HG02678 (cell line): ENCODE data around the gene AXIN1.
A peak's percentile ranks its signal among the peaks of the same experiment; 100 is the strongest.
"Not testable (repeated sequence)": the region's sequence is repeated elsewhere in the genome, so short reads cannot be mapped to it uniquely, and the experiment has no call there.

Source experiments
- ATAC-seq: cut with Tn5 transposase; IDR thresholded peaks from one replicate; pipeline ENCODE4 v1.9.1; 2021; ENCODE audit warnings: mild to moderate bottlenecking, moderate library complexity; ENCODE audit not compliant: unreplicated experiment

The AXIN1 gene

DNA sequence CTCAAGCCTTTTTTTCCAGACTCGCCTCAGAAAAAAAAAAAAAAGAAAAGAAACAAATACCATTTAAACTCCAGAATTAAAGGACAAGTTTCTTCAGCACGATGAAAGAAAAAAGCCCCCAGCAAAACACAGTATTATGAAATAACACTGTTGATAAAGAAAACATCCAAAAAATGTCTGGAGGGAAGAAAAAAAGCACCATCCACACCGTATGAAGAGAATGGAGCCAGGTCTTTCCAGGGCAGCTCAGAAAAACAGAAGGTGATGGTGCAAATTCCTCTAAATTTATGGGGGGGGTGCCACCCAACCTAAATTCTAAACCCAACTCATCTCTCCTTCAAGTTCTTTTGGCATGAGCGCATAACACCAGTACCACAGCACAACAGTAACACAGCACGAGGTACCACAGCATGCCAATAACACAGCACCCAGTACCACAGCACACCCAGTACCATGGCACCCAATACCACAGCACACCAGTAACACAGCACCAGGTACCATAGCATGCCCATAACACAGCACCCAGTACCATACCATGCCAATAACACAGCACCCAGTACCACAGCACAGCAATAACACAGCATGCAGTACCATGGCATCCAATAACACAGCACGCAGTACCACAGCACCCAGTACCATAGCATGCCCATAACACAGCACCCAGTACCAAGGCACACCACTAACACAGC is 19.0 kb downstream of the AXIN1 start:
- no peak for ATAC-seq

DNA sequence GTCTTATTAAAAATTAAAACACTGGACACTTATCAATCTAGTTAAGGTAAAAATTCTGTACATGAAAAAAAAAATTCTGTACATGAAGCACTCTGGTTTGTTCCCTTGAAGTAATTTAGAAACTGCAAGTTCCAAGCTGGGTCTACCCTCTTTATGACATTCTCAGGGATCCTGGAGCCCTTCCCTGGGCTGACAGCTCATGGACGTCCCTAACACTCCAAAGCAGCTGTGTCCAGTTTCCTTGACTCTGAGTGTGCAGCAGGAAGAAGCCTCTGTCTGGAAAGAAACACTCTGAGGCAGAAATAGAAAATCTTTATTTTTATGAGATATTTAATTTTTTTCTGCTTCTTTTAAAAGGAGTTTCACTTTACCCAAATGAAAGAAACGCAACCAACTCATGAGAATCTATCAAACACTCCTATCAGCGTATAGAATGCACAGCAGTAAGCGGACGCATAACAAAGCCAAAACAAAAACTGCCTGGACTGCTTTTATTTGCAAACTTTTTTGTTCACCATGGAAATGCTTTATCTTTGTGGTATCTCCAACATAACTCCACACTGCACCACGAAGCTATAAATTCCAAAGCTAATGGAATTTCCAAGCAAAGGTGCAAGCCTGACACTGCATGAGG is 21.2 kb downstream of the AXIN1 start:
- ATAC-seq: not testable (repeated sequence)

DNA sequence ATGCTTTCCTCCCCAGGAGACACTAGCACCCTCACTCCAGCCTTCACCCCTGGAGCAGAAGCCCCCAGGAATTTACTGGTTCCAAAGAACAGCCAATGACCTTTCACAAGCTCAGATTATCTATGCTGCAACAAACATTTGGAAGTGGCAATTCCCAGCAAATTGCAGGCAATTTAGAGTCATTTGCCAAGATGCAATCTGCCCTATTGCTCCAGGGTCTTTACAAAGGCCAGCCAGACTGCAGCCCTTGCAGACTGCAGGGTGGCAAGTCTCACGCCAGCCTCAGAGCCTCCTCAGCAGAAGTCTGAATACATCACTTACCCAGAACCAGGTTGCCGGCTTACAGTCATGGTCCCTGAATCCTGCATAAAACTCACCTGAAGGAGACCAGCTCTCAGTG is 21.8 kb downstream of the AXIN1 start:
- ATAC-seq: no peak

DNA sequence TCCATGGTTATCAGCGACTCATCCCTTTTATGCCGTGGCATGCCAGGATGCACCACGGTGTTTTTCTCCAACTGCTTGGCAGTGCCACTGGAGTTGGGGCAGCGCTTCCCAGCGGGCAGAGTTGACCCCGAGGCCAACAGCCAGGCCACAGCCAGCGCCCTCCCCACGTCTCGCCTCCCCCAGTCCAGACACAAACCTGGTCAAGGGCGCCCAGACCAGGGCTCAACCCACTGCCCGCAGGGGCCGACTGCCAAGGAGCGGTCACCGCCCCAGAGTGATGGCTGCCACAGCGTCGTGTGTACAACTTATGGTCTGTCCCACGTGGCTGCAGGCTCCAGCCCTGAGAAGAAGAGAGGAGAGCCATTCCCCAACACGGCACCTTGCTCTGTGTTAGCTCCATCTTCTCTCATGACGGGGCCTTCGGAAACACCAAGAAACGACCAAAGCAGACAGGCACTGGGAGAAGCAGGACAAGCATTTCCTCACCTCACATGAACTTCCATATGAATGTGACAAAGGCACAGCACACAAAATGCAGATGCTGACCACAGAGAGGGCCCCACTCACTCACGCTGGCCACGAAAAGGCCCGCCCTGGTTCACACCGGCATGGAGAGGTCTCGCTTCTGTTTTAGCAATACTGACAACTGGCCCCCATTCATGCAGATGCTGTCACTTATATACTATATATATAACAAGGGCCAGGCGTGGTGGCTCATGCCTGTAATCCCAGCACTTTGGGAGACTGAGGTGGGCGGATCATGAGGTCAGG is 27.0 kb downstream of the AXIN1 start:
- no peak for ATAC-seq

DNA sequence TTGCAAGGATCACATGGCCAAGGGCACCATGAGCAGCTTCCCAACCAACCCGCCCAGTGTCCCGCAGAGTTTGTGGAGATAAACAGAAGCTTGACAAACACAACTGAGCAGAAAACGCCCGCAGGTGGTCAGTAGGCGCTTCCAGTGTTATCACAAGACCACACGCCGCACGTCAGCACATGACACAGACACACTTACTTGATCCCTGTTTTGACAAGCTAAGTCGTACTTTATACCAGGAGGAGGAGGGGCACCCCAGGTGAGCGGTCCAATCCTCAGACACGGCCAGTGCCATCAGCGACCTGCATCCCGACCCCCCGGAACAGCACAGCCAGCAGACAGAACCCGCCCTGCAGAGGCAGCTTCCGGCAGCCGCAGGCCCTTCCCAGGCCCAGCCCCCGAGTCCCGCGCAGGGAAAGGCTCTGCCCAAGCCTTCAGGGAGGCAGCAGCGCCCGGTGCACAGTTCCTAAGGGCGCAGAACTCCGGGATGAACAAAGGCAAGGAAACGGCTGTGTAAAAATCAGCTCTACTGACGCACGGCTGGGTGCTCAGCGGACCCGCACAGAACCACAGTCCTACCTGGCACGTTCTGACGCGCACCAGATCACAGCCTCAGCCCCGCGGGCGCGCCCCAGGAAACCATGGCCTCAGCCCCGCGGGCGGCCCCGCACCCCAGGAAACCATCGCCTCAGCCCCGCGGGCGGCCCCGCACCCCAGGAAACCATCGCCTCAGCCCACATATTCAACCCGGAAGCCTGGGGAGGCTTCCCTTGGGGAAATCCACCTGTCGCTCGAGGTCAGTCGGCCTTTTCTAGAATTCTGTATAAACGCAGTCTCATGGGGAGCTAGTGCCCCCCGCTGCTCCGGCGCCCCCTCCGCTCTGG is 27.8 kb downstream of the AXIN1 start:
- ATAC-seq: peak; percentile 56

DNA sequence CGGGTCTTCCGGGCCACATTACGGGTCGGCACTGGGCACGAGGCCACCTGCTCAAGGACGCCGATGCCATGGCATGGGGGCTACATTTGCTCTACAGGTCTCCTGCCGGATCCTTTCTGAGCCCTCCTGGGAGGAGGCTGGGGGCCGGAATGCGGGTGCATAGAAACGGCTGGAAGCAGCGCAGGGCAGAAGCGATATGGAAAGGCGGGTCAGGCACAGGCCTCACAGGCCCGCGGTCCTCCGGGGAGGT is 28.4 kb downstream of the AXIN1 start:
- ATAC-seq: no peak

DNA sequence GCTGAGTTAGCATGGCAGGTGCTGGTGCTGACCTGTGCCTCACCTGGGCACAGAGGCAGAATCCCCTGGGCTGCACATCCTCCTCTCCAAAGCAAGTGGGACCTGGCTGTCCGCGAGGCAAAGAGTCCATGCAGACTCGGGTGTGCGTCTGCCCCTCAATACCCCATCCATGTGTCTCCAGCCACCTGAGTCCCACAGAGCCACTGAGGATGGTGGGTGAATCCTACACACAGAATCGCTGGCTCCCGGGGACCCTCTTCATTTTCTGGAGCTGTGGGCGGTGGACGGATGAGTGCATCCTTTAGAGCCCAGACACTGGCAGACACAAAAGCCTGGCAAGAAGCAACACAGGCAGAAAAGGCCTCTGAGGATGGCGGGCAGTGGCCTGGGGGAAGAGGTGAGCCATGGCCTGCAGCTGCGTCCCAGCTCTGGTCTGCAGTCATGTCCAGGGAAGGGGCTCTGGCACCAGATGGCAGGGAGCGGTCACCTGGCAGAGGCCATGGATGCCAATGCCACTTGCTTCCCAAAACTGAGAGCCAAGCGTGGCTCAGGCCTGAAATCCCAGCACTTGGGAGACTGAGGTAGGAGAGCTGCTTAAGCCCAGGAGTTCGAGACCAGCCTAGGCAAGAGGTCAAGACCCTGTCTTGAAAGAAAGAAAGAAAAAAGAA is 29.9 kb downstream of the AXIN1 start:
- no peak for ATAC-seq

DNA sequence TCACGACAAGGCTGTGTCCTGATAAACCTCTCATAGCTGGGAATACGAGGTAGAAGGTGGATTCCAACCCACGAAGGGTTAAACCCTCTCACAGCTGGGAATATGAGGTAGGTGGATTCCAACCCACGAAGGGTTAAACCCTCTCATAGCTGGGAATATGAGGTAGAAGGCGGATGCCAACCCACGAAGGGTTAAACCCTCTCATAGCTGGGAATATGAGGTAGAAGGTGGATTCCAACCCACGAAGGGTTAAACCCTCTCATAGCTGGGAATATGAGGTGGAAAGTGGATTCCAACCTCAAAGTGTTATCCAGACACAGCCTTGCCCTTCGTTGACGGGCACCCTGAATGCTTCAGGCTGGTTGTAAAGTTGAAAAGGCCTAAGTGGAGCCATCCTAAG is 31.0 kb downstream of the AXIN1 start:
- no peak for ATAC-seq

DNA sequence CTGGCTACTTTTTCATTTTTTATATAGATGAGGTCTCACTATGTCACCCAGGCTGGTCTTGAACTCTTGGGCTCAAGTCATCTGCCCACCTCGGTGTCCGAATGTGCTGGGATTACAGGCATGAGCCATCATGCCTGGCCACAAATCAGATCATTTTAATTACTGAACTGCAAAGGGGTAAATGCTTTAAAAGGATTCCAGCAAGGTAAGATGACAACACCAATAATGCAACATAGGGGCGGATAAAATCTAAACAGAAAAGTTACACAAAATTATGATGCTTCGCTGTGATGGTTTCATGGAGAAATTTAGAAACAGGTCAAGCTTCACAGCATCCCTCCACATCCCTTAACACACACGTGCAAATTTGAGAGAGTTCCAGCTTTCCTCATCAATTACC is 32.3 kb downstream of the AXIN1 start:
- no peak for ATAC-seq

DNA sequence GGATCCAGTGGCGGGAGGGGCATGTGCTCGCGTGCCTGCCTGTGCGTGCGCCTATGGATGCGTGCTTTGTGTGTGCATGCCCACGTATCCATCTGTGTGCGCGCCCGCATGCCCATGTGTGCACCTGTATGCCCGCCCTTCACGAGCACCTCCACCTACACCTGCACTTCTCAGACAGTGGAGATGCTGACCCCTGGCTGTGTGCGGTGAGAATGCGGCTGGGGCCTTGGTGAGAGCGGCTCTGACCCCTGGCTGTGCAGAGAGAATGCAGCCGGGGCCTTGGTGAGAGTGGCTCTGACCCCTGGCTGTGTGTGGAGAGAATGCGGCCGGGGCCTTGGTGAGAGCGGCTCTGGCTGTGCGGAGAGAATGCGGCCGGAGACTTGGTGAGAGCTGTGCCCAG is 33.9 kb downstream of the AXIN1 start:
- ATAC-seq: no peak

DNA sequence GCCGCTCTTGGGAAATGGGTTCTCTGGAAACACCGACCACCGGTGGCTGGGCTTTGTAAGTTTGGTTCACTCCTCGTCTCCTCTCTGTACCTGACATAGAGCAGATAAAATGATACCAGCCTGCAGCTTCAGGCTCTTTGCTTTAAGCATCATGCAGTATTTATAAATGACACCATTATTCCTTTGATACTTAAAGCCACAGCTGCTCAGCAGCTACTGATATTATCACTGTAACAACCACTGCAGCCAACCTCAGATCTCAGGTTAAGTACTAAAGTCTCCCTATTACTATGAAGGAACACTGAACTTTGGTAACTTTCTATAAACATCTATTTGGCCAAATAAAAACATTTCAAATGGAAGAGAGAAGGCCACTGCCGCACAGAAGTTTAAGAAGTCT is 34.9 kb downstream of the AXIN1 start:
- ATAC-seq: no peak

DNA sequence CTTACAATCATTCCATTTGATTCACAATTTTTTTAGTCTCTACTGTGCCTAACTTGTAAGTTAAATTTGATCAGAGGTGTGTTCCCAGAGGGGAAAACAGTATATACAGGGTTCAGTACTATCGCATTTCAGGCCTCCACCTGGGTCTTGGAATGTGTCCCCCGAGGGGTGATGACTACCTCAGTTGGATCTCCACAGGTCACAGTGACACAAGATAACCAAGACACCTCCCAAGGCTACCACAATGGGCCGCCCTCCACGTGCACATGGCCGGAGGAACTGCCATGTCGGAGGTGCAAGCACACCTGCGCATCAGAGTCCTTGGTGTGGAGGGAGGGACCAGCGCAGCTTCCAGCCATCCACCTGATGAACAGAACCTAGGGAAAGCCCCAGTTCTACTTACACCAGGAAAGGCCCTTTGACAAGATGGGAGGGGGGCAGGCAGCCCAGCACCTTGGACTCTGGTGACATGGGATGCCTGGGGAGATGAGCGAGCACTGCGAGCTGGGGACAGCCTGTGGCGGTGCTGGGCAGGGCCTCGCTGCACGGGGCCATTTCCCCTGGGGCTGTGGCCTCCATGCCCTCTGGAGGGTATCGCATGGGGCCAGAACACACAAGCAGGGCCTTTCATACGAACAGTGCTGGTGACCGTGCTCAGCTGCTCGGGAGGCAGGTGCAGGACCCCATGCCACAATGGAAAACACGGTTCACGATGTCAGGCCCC is 35.6 kb downstream of the AXIN1 start:
- no peak for ATAC-seq

DNA sequence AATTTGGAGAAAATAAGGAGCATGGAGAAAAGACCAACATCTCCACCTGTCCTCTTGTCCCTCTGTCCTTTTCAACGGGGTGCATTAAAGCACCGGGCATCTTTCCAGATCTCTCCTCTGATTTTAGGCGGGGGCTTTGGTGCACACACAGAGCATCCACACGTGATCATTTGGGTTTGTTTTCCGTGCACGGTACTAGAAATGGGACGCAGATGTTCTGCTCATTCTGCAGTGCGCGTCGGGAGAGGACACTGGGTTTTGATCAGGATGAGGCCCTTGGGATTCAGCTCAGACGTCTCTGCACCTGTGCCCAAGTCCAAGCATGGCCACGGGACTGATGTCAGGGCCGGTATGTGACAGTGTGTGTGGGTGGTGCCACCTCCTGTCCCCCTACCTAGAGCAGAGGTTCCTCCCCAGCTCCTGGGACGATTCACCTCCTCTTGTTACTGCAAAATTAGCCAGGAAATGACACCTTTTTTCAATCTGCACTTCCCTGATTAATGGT is 37.7 kb downstream of the AXIN1 start:
- ATAC-seq: no peak

DNA sequence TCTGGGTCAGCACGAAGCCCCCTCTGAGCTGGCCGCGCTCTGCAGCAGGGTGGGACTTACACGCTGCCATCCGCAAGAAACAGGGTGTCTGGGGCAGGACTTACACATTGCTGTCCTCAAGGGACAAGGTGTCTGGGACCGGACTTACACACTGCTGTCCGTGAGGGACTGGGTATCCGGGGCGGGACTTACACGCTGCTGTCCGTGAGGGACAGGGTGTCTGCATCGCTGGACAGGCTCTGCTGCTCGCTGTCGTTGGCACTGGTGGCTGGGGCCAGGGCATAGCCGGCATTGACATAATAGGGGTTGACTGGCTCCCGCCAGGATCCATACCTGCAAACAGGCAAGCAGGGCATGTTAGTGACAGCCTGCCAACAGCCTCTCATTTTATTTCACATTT is 38.2 kb downstream of the AXIN1 start:
- no peak for ATAC-seq

DNA sequence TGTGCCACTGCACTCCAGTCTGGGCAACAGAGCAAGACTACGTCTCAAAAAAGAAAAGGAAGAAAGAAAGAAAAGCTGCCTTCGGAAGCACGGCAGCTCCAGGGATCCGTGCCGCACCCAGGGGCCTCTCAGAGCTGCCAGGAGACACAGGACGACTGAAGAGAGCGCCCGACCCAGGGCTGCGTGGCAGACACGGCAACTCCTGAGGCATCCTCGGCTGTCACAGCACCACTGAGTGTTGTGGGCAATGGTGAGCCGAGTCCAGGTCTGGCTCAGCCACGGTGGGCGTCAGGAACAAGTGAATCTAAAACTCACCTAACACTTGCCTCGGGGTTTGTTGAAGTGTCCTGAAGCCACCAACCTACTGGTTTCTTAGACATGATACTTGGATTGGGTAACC is 40.8 kb downstream of the AXIN1 start:
- ATAC-seq: no peak

DNA sequence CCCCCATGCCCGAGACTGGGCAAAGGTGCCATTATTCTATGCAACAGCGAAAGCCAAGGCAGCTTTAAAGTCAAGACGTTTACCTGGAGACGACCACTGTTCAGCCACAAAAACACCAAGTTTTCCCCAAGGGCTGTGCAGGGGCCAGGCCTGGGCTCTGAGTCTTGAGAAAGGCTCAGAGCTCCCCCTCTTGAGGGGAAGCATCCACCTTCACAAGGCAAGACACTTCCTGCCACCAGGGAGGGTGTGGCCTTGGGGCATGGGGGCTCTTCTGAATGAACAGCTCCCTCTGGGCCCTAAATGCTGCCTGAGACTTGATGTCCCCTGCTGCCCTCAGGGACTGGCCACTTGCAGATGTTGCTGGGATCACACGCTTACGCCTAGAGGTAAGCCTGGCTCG is 43.0 kb downstream of the AXIN1 start:
- ATAC-seq: no peak

DNA sequence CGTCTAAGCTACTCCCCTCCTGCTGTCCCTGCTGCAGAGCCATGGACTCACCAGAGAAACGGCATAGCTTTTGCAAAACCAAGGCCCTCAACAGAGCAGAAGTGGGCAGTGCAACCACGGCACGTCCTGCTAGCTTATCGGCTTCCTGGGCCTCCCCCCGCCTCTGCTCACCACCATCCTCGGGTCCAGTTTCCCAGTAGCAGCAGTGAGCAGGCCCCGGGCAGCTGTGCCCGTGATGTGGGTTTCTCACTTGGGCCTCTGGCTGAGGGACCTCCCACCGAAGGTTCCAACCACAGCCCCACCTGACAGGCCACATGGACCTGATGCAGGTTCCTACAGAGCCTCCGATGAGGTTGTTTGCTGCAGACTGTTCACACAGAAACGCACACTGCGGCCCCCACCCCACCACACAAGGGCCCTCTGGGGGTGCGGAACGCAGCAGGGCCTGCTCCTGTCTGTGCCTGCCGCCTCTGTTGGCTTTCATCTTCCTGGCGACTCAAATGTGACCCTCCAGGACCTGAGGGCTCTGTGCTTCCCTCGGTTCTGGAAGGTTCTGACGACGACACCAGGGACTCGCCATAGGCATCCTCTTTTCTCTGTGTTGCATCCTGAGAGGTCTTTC is 44.7 kb downstream of the AXIN1 start:
- ATAC-seq: no peak

DNA sequence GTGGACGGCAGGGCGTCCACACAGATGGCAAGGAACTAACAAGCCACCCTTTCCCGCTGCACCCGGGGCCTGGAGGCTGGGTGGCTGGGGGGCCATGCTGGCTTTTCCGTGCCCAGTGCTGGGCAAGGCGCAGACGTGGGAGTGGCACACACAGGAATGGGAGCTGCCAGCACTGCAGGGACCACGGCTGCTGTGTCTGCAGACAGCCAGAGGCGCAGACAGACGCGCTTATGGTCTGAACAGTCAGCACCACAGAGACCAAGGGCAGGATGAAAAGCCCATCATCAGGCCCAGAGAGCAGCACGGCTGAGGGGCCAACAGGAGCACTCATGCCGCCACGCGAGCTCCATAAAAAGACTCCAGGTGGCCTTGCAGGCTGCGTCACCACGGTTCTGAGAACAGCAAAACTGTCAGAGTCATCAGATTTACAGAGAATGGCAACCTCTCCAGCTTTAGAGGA is 45.6 kb downstream of the AXIN1 start:
- ATAC-seq: no peak

DNA sequence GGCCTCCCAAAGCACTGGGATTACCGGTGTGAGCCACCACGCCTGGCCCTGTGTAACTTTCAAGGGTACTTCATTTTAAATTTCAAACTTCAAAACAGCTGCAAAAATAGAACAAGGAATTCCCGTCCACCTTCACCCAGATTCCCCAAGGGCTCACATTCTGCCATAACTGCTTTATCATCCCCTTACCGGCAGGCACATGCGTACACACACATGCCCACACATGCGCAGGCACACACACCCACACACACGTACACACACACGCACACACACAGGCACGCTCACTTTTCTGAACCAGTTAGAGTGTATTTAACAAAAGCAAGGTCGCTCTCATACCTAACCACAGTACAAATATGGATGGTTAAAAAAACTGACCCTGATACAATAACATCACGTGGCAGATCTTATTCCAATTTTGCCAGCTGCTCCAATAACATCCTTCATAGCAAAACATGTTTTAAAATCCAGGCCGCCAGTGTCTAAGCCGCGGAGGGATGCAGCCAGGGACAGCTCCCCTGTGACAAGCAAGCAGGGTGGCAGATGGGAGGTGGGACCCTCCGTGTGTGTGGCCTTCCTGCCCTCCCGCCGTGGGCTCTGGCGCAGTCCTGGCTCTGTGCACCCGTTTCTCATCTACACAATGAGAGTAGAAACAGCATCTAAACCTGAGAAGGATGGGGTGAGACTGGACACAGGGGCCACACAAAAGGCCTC is 46.5 kb downstream of the AXIN1 start:
- no peak for ATAC-seq
